SH-SY5Y (cell line): ENCODE measurements around the gene OGFOD2.

ENCODE experiments used
- GATA2 ChIP-seq: IDR thresholded peaks from 2 replicates; pipeline ENCODE4 v1.6.1; 2011; ENCODE audit warnings: mild to moderate bottlenecking, low read depth, low read length
- GATA3 ChIP-seq: IDR thresholded peaks from 2 replicates; pipeline ENCODE4 v1.6.1; 2011; ENCODE audit warnings: low read depth, mild to moderate bottlenecking, low read length, moderate library complexity

DNA sequence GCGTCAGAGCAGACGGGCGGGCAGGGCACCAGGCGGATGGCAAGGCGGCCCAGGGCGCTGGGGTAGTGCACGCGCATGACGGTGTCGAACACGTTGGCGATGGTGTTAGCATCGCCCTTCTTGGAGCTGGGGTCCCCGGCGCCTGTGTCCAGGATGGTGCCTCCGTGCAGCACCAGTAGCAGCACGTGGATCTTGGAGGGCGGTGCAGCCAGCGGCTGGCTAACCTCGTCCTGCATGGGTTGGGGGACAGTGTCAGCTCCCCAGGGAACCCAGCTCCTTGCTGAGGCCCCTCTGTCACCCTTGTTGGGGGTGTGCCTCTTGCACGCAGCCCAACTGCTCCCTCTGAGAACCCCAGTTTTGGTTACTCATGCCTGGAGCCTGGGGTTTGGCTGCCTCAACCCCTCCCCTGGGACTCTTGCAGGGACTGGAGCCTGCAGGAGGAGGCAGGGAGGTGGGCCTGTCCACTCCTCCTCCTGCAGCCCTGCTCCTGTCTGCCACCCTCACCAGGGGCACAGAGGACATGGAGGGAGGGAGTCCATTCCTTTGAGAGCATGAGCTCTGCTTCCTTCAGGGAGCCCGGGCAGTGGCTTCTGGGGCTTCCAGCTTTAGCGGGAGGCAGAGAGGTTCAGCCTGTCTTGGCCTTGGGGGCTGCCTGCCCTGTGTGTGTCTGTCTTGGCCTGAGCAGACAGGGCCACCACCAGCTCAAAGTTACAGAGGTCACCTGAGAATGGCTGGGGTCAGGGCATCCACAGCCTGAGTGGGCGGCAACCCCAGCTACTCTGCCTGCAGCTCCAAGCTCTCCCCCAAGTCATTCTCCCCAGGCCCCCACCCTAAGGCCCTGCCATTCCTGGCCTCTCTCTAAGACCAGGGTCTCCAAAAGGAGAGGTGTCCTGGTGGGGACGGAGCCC lies 22.6 kb downstream of the OGFOD2 start:
- no peak for TF ChIP-seq GATA2
- TF ChIP-seq GATA3: no peak
